Measurements from ENCODE around the gene PDE4B.

GRCh38 chr1:66073388-66073787 lies 280.7 kb downstream of the PDE4B start:
- TF ChIP-seq POLR2A (IDR thresholded peaks at IDR 0.05; ENCODE audit: low read length) (no peak), GATA1 (IDR thresholded peaks at IDR 0.05; ENCODE audit: low read depth, low read length) (no peak)

All from erythroblast (primary cell).